HEK293 (cell line): ENCODE measurements around the gene LIN54.
A peak's percentile ranks its signal among the peaks of the same experiment; 100 is the strongest.

Experiments used
- CTCF ChIA-PET: fragments of 350-600 bp; formaldehyde crosslinking; extraction: SDS; loops from one replicate; lab custom pipeline; 2021; ENCODE audit warnings: antibody characterized with exemption; lab: Yijun Ruan, JAX
- POLR2A ChIA-PET: fragments of 300-600 bp; formaldehyde crosslinking; extraction: SDS; loops from one replicate; lab custom pipeline; 2020; ENCODE audit warnings: antibody characterized with exemption, inconsistent platforms; lab: Yijun Ruan, JAX
- H3K27ac ChIP-seq: fragments of 200-500 bp; sonication (Bioruptor generic); 2 replicates; pipeline ENCODE4 v1.5.1; 2014; ENCODE audit warnings: low read depth, low read length, control low read depth, inconsistent platforms; ENCODE audit errors: extremely low read depth
- H3K36me3 ChIP-seq, 2 experiments: fragments of 200-500 bp in 1 of 2; sonication (Bioruptor generic) in 1 of 2; 1 replicate in 1 of 2; 2 replicates in 1 of 2; pipeline ENCODE4 v1.5.1; 2014 to 2017; ENCODE audit warnings: inconsistent platforms in 2 of 2, low read length in 2 of 2; ENCODE audit not compliant: control insufficient read depth in 2 of 2, insufficient read depth in 1 of 2
- H3K4me1 ChIP-seq: fragments of 200-500 bp; sonication (Bioruptor generic); 2 replicates; pipeline ENCODE4 v1.5.1; 2014; ENCODE audit warnings: mild to moderate bottlenecking, low read length, inconsistent platforms; ENCODE audit not compliant: control insufficient read depth, insufficient read depth
- H3K4me3 ChIP-seq: 2 replicates; pipeline ENCODE4 v1.5.1; 2011; ENCODE audit warnings: low read depth, mild to moderate bottlenecking, control low read depth, low read length, moderate library complexity
- H3K9me3 ChIP-seq: fragments of 200-500 bp; sonication (Bioruptor generic); 2 replicates; pipeline ENCODE4 v1.5.1; 2014; ENCODE audit warnings: low read depth, low read length, inconsistent platforms; ENCODE audit not compliant: control insufficient read depth, insufficient read depth
- CTCF ChIP-seq: fragments of 450-650 bp; formaldehyde crosslinking; IDR thresholded peaks from 2 replicates; pipeline ENCODE4 v1.5.1; 2016; ENCODE audit warnings: missing biosample characterization, missing genetic modification characterization
- GFI1B ChIP-seq: fragments of 450-650 bp; formaldehyde crosslinking; IDR thresholded peaks from 2 replicates; pipeline ENCODE4 v1.5.1; 2016; ENCODE audit warnings: missing biosample characterization, missing genetic modification characterization
- IKZF3 ChIP-seq: fragments of 450-650 bp; IDR thresholded peaks from 2 replicates; pipeline ENCODE4 v1.5.0; 2018; ENCODE audit warnings: missing biosample characterization, mild to moderate bottlenecking, missing genetic modification characterization, moderate library complexity
- KLF1 ChIP-seq: fragments of 450-650 bp; formaldehyde crosslinking; IDR thresholded peaks from 2 replicates; pipeline ENCODE4 v1.5.1; 2016; ENCODE audit warnings: missing biosample characterization, missing genetic modification characterization
- KLF10 ChIP-seq: fragments of 450-650 bp; IDR thresholded peaks from 2 replicates; pipeline ENCODE4 v1.5.1; 2018; ENCODE audit warnings: missing biosample characterization, mild to moderate bottlenecking, missing genetic modification characterization
- KLF16 ChIP-seq: fragments of 450-650 bp; formaldehyde crosslinking; IDR thresholded peaks from 2 replicates; pipeline ENCODE4 v1.5.1; 2017; ENCODE audit warnings: missing biosample characterization, missing genetic modification characterization
- OVOL3 ChIP-seq: fragments of 450-650 bp; formaldehyde crosslinking; IDR thresholded peaks from 2 replicates; pipeline ENCODE4 v1.5.1; 2016; ENCODE audit warnings: missing biosample characterization, missing genetic modification characterization
- PRDM10 ChIP-seq: fragments of 450-650 bp; formaldehyde crosslinking; IDR thresholded peaks from 2 replicates; pipeline ENCODE4 v1.5.1; 2016; ENCODE audit warnings: missing biosample characterization, missing genetic modification characterization
- PRDM2 ChIP-seq: fragments of 450-650 bp; formaldehyde crosslinking; IDR thresholded peaks from 2 replicates; pipeline ENCODE4 v1.5.1; 2016; ENCODE audit warnings: missing biosample characterization, missing genetic modification characterization, borderline replicate concordance
- WT1 ChIP-seq: fragments of 450-650 bp; formaldehyde crosslinking; IDR thresholded peaks from 2 replicates; pipeline ENCODE4 v1.5.1; 2016; ENCODE audit warnings: missing biosample characterization, missing genetic modification characterization
- ZBTB8A ChIP-seq: fragments of 450-650 bp; formaldehyde crosslinking; IDR thresholded peaks from 2 replicates; pipeline ENCODE4 v1.5.1; 2016; ENCODE audit warnings: missing biosample characterization, missing genetic modification characterization
- ZNF114 ChIP-seq: fragments of 450-650 bp; formaldehyde crosslinking; IDR thresholded peaks from 2 replicates; pipeline ENCODE4 v1.5.0; 2017; ENCODE audit warnings: missing biosample characterization, missing genetic modification characterization
- ZNF140 ChIP-seq: fragments of 450-650 bp; formaldehyde crosslinking; IDR thresholded peaks from 2 replicates; pipeline ENCODE4 v1.5.1; 2016; ENCODE audit warnings: missing biosample characterization, missing genetic modification characterization
- ZNF157 ChIP-seq: fragments of 450-650 bp; formaldehyde crosslinking; IDR thresholded peaks from 2 replicates; pipeline ENCODE4 v1.5.1; 2016; ENCODE audit warnings: missing biosample characterization, missing genetic modification characterization
- ZNF16 ChIP-seq: fragments of 450-650 bp; formaldehyde crosslinking; IDR thresholded peaks from 2 replicates; pipeline ENCODE4 v1.5.1; 2016; ENCODE audit warnings: low read depth, missing biosample characterization, missing genetic modification characterization
- ZNF335 ChIP-seq: fragments of 450-650 bp; formaldehyde crosslinking; conservative IDR thresholded peaks from 2 replicates; pipeline ENCODE4 v1.5.1; 2016; ENCODE audit warnings: missing biosample characterization, missing genetic modification characterization
- ZNF366 ChIP-seq: fragments of 450-650 bp; formaldehyde crosslinking; conservative IDR thresholded peaks from 2 replicates; pipeline ENCODE4 v1.5.1; 2016; ENCODE audit warnings: missing biosample characterization, missing genetic modification characterization
- ZNF404 ChIP-seq: fragments of 450-650 bp; formaldehyde crosslinking; IDR thresholded peaks from 2 replicates; pipeline ENCODE4 v1.5.1; 2017; ENCODE audit warnings: missing biosample characterization, missing genetic modification characterization
- ZNF580 ChIP-seq: fragments of 450-650 bp; formaldehyde crosslinking; IDR thresholded peaks from 2 replicates; pipeline ENCODE4 v1.5.1; 2016; ENCODE audit warnings: missing biosample characterization, missing genetic modification characterization
- ZNF670 ChIP-seq: fragments of 450-650 bp; formaldehyde crosslinking; IDR thresholded peaks from 2 replicates; pipeline ENCODE4 v1.5.1; 2016; ENCODE audit warnings: missing biosample characterization, missing genetic modification characterization, low read depth
- ZNF776 ChIP-seq: fragments of 450-650 bp; formaldehyde crosslinking; IDR thresholded peaks from 2 replicates; pipeline ENCODE4 v1.5.0; 2017; ENCODE audit warnings: missing biosample characterization, missing genetic modification characterization, borderline replicate concordance

The LIN54 gene

GRCh38 chr4:83013902-83014301 is 3.3 kb upstream of the LIN54 start (continued):
- no peak for TF ChIP-seq CTCF (tag by site-specific recombination)

GRCh38 chr4:83013420-83013867 is 2.8 kb upstream of the LIN54 start:
- no peaks in the 10 kb centered on the region for H3K36me3 ChIP-seq
- H3K27ac ChIP-seq: no peak overlapping the region
- ChIA-PET CTCF (interaction anchor here (0.5 to 0.9 kb wide), 7 partner anchors 39 to 729 kb away, joined by 3 to 6 read pairs (median 4); no protein-coding TSS in a partner anchor), POLR2A (interaction anchor here (0.7 to 4.6 kb wide), 6 partner anchors 12 to 584 kb away, joined by 3 to 58 read pairs (median 4); partner anchors contain the start of genes COPS4, COQ2 and THAP9)
- H3K4me1 ChIP-seq: no peaks in the 10 kb centered on the region; the same call in 1 of the 2 replicates
- peak overlapping the region; percentile 40 for H3K4me3 ChIP-seq
- TF ChIP-seq WT1 (0 out of 2 replicates have a peak, but pooled peaks have one; percentile 0), GFI1B (tag by site-specific recombination) (no peak), ZNF140 (no peak), PRDM10 (tag by site-specific recombination) (no peak), ZNF335 (peak; percentile 73), ZNF366 (tag by site-specific recombination) (peak; percentile 32; the same call in 1 of the 2 replicates), ZNF580 (tag by site-specific recombination) (no peak), KLF1 (tag by site-specific recombination) (no peak), ZNF776 (no peak), ZNF157 (tag by site-specific recombination) (no peak)
- H3K9me3 ChIP-seq: no peaks in the 10 kb centered on the region

- no peaks in the 10 kb centered on the region for H3K36me3 ChIP-seq
- TF ChIP-seq PRDM2 (tag by site-specific recombination) (no peak), ZNF670 (tag by site-specific recombination) (no peak), KLF16 (tag by site-specific recombination) (0 out of 2 replicates have a peak, but pooled peaks have one; percentile 41), ZNF404 (no peak), ZBTB8A (tag by site-specific recombination) (peak; percentile 99), OVOL3 (tag by site-specific recombination) (no peak), ZNF114 (tag by site-specific recombination) (no peak), IKZF3 (tag by site-specific recombination) (peak; percentile 92), KLF10 (tag by site-specific recombination) (no peak), ZNF16 (tag by site-specific recombination) (no peak)
Observed at GRCh38 chr4:83012687-83013419, 2.2 kb upstream of the LIN54 start.

More at GRCh38 chr4:83012687-83013419, 2.2 kb upstream of the LIN54 start:
- H3K4me1 ChIP-seq: no peaks in the 10 kb centered on the region; the same call in 1 of the 2 replicates
- H3K4me3 ChIP-seq: peak overlapping the region; percentile 70
- CTCF ChIA-PET: interaction anchor here (0.5 to 0.9 kb wide), 5 partner anchors 43 to 729 kb away, joined by 3 to 5 read pairs (median 3); no protein-coding TSS in a partner anchor
- peak overlapping the region; percentile 79 for H3K27ac ChIP-seq
- POLR2A ChIA-PET: interaction anchor here (0.7 to 4.6 kb wide), 6 partner anchors 12 to 583 kb away, joined by 3 to 58 read pairs (median 4); partner anchors contain the start of genes COPS4, COQ2 and THAP9
- no peaks in the 10 kb centered on the region for H3K9me3 ChIP-seq
